Liver (tissue), 9 donors: Measurements from ENCODE around the gene CPLANE1. TPM values are rescaled to one million over a fixed set of nuclear protein-coding genes. Genes with fewer than 3 reads are reported as not detected.

Source experiments
- DNase-seq: peaks from one replicate; pipeline ENCODE4 v3.0.0-alpha.2; 2017; ENCODE audit warnings: low spot score
- H3K27ac ChIP-seq, 2 donors: one replicate each; pipeline ENCODE4 v1.7.0; 2013; ENCODE audit warnings: inconsistent platforms in 2 of 2, low read length in 2 of 2, control low read depth in 1 of 2, low read depth in 1 of 2, mild to moderate bottlenecking in 1 of 2
- H3K27me3 ChIP-seq, 4 donors: one replicate each; pipeline versions ENCODE4 v1.6.1 to v1.7.0; 2013; ENCODE audit warnings: low read length in 3 of 4, inconsistent platforms in 1 of 4, mild to moderate bottlenecking in 1 of 4, moderate library complexity in 1 of 4; ENCODE audit not compliant: control insufficient read depth in 4 of 4, insufficient read depth in 4 of 4
- H3K36me3 ChIP-seq, 4 donors: one replicate each; pipeline versions ENCODE4 v1.6.1 to v1.7.0; 2013; ENCODE audit warnings: low read length in 3 of 4, mild to moderate bottlenecking in 3 of 4, low read depth in 1 of 4, moderate library complexity in 1 of 4; ENCODE audit not compliant: control insufficient read depth in 4 of 4, insufficient read depth in 3 of 4
- H3K4me1 ChIP-seq, 4 donors: one replicate each; pipeline versions ENCODE4 v1.6.1 to v1.7.0; 2013; ENCODE audit warnings: low read length in 3 of 4, mild to moderate bottlenecking in 3 of 4, moderate library complexity in 1 of 4; ENCODE audit not compliant: control insufficient read depth in 4 of 4, insufficient read depth in 4 of 4
- H3K4me3 ChIP-seq, 3 donors: one replicate each; pipeline versions ENCODE4 v1.6.1 to v1.7.0; 2013; ENCODE audit warnings: low read length in 3 of 3, control low read depth in 1 of 3, low read depth in 1 of 3, mild to moderate bottlenecking in 1 of 3
- H3K9ac ChIP-seq, 2 donors: one replicate each; pipeline ENCODE4 v1.7.0; 2013; ENCODE audit warnings: low read length in 2 of 2, mild to moderate bottlenecking in 2 of 2, moderate library complexity in 2 of 2, control low read depth in 1 of 2, low read depth in 1 of 2
- H3K9me3 ChIP-seq, 4 donors: one replicate each; pipeline versions ENCODE4 v1.6.1 to v1.7.0; 2013; ENCODE audit warnings: low read length in 3 of 4; ENCODE audit not compliant: control insufficient read depth in 4 of 4
- ATF3 ChIP-seq: IDR thresholded peaks from 2 replicates; pipeline ENCODE4 v1.6.1; 2016; ENCODE audit warnings: antibody characterized with exemption
- FOXA1 ChIP-seq: IDR thresholded peaks from 2 replicates; pipeline ENCODE4 v1.6.1; 2016; ENCODE audit warnings: antibody characterized with exemption
- FOXA2 ChIP-seq: IDR thresholded peaks from 2 replicates; pipeline ENCODE4 v1.6.1; 2016; ENCODE audit warnings: antibody characterized with exemption
- GABPA ChIP-seq, 2 donors: IDR thresholded peaks in 1 of 2; conservative IDR thresholded peaks in 1 of 2; 2 replicates each; pipeline ENCODE4 v1.6.1; 2016; ENCODE audit warnings: antibody characterized with exemption in 2 of 2, mild to moderate bottlenecking in 1 of 2, moderate library complexity in 1 of 2
- HNF4A ChIP-seq, 2 donors: conservative IDR thresholded peaks; 2 replicates each; pipeline ENCODE4 v1.6.1; 2016; ENCODE audit warnings: antibody characterized with exemption in 2 of 2, mild to moderate bottlenecking in 2 of 2
- HNF4G ChIP-seq: IDR thresholded peaks from 2 replicates; pipeline ENCODE4 v1.6.1; 2016; ENCODE audit warnings: antibody characterized with exemption
- JUND ChIP-seq, 2 donors: IDR thresholded peaks; 2 replicates each; pipeline ENCODE4 v1.6.1; 2016; ENCODE audit warnings: antibody characterized with exemption in 2 of 2
- MAX ChIP-seq: IDR thresholded peaks from 2 replicates; pipeline ENCODE4 v1.6.1; 2016; ENCODE audit warnings: antibody characterized with exemption
- RAD21 ChIP-seq, 2 donors: IDR thresholded peaks; 2 replicates each; pipeline ENCODE4 v1.6.1; 2016; ENCODE audit warnings: antibody characterized with exemption in 2 of 2, mild to moderate bottlenecking in 2 of 2
- RXRA ChIP-seq, 2 donors: IDR thresholded peaks; 2 replicates each; pipeline ENCODE4 v1.6.1; 2017 to 2018; ENCODE audit warnings: antibody characterized with exemption in 2 of 2, mild to moderate bottlenecking in 1 of 2
- SP1 ChIP-seq: IDR thresholded peaks from 2 replicates; pipeline ENCODE4 v1.6.1; 2018; ENCODE audit warnings: antibody characterized with exemption, mild to moderate bottlenecking
- TAF1 ChIP-seq: conservative IDR thresholded peaks from 2 replicates; pipeline ENCODE4 v1.6.1; 2016; ENCODE audit warnings: antibody characterized with exemption, mild to moderate bottlenecking
- YY1 ChIP-seq: IDR thresholded peaks from 2 replicates; pipeline ENCODE4 v1.6.1; 2016; ENCODE audit warnings: antibody characterized with exemption, mild to moderate bottlenecking
- whole genome bisulfite sequencing: extraction: QIAGEN DNeasy Blood & Tissue Kit; methylation state at CpG from one replicate; pipeline ENCODE4 v1.1.7; 2013; 5-methylcytosine and 5-hydroxymethylcytosine counted together
- polyA plus RNA-seq, 2 donors: library from polyadenylated mRNA; stranded (reverse) in 1 of 2; unstranded in 1 of 2; fragments of 200-250 nt in 1 of 2; fragments of >200 nt in 1 of 2; fragmentation: Nextera tagmentation in 1 of 2; extraction: Ambion mirVana in 1 of 2; gene quantifications; one replicate each; pipeline versions ENCODE4 v1.2.1 to v1.2.3, GENCODE V29; 2013 to 2015
- total RNA-seq, 2 donors: library from RNA; depleted of rRNA; stranded (reverse); fragments of >200 nt; gene quantifications; one replicate each; pipeline ENCODE4 v1.2.3, GENCODE V29; 2014
- TF ChIP-seq, protein P1 (sequence below): fragments of 150-350 bp; IDR thresholded peaks from 2 replicates; pipeline ENCODE4 v1.5.1; 2017; ENCODE audit warnings: improper control_type of control experiment, low read depth, low read length; ENCODE audit not compliant: missing input control
- TF ChIP-seq, protein P2 (sequence below): IDR thresholded peaks from 2 replicates; pipeline ENCODE4 v1.6.1; 2016; ENCODE audit warnings: antibody characterized with exemption, mild to moderate bottlenecking
- donor health status: healthy.
- donor health status: healthy.
- donor health status: healthy.
- donor health status: healthy.
- donor health status: healthy.

CPLANE1 gene
- total and polyA plus RNA-seq, 4 donors, result 0.75 to 11.6 (median 3.8) TPM

GRCh38 chr5:37207802-37208201 is 41.4 kb downstream of the CPLANE1 start:
- no peak overlapping the region for H3K27ac ChIP-seq
- H3K4me1 ChIP-seq, result no peaks in the 10 kb centered on the region
- no peaks in the 10 kb centered on the region for H3K27me3 ChIP-seq
- H3K4me3 ChIP-seq, result no peak overlapping the region
- TF ChIP-seq RXRA (IDR thresholded peaks at IDR 0.05), result no peak
- TF ChIP-seq, protein P1, sequence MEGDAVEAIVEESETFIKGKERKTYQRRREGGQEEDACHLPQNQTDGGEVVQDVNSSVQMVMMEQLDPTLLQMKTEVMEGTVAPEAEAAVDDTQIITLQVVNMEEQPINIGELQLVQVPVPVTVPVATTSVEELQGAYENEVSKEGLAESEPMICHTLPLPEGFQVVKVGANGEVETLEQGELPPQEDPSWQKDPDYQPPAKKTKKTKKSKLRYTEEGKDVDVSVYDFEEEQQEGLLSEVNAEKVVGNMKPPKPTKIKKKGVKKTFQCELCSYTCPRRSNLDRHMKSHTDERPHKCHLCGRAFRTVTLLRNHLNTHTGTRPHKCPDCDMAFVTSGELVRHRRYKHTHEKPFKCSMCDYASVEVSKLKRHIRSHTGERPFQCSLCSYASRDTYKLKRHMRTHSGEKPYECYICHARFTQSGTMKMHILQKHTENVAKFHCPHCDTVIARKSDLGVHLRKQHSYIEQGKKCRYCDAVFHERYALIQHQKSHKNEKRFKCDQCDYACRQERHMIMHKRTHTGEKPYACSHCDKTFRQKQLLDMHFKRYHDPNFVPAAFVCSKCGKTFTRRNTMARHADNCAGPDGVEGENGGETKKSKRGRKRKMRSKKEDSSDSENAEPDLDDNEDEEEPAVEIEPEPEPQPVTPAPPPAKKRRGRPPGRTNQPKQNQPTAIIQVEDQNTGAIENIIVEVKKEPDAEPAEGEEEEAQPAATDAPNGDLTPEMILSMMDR, result no peak
- TF ChIP-seq, protein P2, sequence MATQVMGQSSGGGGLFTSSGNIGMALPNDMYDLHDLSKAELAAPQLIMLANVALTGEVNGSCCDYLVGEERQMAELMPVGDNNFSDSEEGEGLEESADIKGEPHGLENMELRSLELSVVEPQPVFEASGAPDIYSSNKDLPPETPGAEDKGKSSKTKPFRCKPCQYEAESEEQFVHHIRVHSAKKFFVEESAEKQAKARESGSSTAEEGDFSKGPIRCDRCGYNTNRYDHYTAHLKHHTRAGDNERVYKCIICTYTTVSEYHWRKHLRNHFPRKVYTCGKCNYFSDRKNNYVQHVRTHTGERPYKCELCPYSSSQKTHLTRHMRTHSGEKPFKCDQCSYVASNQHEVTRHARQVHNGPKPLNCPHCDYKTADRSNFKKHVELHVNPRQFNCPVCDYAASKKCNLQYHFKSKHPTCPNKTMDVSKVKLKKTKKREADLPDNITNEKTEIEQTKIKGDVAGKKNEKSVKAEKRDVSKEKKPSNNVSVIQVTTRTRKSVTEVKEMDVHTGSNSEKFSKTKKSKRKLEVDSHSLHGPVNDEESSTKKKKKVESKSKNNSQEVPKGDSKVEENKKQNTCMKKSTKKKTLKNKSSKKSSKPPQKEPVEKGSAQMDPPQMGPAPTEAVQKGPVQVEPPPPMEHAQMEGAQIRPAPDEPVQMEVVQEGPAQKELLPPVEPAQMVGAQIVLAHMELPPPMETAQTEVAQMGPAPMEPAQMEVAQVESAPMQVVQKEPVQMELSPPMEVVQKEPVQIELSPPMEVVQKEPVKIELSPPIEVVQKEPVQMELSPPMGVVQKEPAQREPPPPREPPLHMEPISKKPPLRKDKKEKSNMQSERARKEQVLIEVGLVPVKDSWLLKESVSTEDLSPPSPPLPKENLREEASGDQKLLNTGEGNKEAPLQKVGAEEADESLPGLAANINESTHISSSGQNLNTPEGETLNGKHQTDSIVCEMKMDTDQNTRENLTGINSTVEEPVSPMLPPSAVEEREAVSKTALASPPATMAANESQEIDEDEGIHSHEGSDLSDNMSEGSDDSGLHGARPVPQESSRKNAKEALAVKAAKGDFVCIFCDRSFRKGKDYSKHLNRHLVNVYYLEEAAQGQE, result no peak
- TF ChIP-seq FOXA2, result no peak
- TF ChIP-seq GABPA (IDR thresholded peaks at IDR 0.05 in 1 of 2, conservative IDR thresholded peaks at IDR 0.05 in 1 of 2), result no peak
- DNase-seq, result no peak
- 95% methylated on average over 3 of the region's 3 CpGs for WGBS
- H3K36me3 ChIP-seq, result peaks cover 0 to 9% (median 5%) of the 10 kb centered on the region in 4 donors
- no peaks in the 10 kb centered on the region for H3K9me3 ChIP-seq
- no peak overlapping the region for H3K9ac ChIP-seq

- H3K9me3 ChIP-seq, result no peaks in the 10 kb centered on the region
- no peak for DNase-seq
- no peaks in the 10 kb centered on the region for H3K4me1 ChIP-seq
- H3K36me3 ChIP-seq, result peaks cover 0 to 6% (median 4%) of the 10 kb centered on the region in 4 donors
- no peak overlapping the region for H3K4me3 ChIP-seq
- no peaks in the 10 kb centered on the region for H3K27me3 ChIP-seq
- WGBS, result 92% methylated on average over 2 of the region's 2 CpGs
- no peak for TF ChIP-seq GABPA (IDR thresholded peaks at IDR 0.05 in 1 of 2, conservative IDR thresholded peaks at IDR 0.05 in 1 of 2)
- no peak for TF ChIP-seq HNF4A (conservative IDR thresholded peaks at IDR 0.05)
- no peak for TF ChIP-seq FOXA2
- TF ChIP-seq HNF4G, result no peak
- H3K27ac ChIP-seq, result no peak overlapping the region
- no peak overlapping the region for H3K9ac ChIP-seq
These were observed 42.4 kb downstream of the CPLANE1 start for GRCh38 chr5:37206736-37207135.

GRCh38 chr5:37198842-37199241 is 50.3 kb downstream of the CPLANE1 start:
- no peak for DNase-seq
- H3K27me3 ChIP-seq, result no peaks in the 10 kb centered on the region
- H3K36me3 ChIP-seq, result peaks cover 0 to 3% (median 0%) of the 10 kb centered on the region in 4 donors
- H3K4me3 ChIP-seq, result no peak overlapping the region
- H3K9me3 ChIP-seq, result no peaks in the 10 kb centered on the region
- peaks cover 1 to 7% (median 3%) of the 10 kb centered on the region in 4 donors for H3K4me1 ChIP-seq
- 97% methylated on average over 2 of the region's 2 CpGs for WGBS
- no peak overlapping the region for H3K27ac ChIP-seq
- H3K9ac ChIP-seq, result no peak overlapping the region
- no peak for TF ChIP-seq RAD21 (IDR thresholded peaks at IDR 0.05)
- TF ChIP-seq TAF1, result no peak
- TF ChIP-seq HNF4A (conservative IDR thresholded peaks at IDR 0.05), result no peak
- no peak for TF ChIP-seq HNF4G
- TF ChIP-seq FOXA1, result no peak
- TF ChIP-seq GABPA (IDR thresholded peaks at IDR 0.05 in 1 of 2, conservative IDR thresholded peaks at IDR 0.05 in 1 of 2), result no peak
- no peak for TF ChIP-seq YY1
- TF ChIP-seq ATF3, result no peak
- TF ChIP-seq, protein P1, result no peak
- no peak for TF ChIP-seq MAX
- no peak for TF ChIP-seq SP1
- TF ChIP-seq FOXA2, result no peak
- TF ChIP-seq, protein P2, result no peak
- TF ChIP-seq JUND (IDR thresholded peaks at IDR 0.05), result no peak
